ENCODE data around the gene ATP12A.

ATP12A gene

GRCh38 chr13:24680258-24680920, at the start of gene ATP12A:
Gene ATP12A (plus strand): TSS chr13:24680408. CDS start chr13:24680744, 336 bp downstream.
- no peak for DNase-seq

- DNase-seq: no peak
These were observed 49.2 kb upstream of the ATP12A start for GRCh38 chr13:24630851-24631620.

DNA sequence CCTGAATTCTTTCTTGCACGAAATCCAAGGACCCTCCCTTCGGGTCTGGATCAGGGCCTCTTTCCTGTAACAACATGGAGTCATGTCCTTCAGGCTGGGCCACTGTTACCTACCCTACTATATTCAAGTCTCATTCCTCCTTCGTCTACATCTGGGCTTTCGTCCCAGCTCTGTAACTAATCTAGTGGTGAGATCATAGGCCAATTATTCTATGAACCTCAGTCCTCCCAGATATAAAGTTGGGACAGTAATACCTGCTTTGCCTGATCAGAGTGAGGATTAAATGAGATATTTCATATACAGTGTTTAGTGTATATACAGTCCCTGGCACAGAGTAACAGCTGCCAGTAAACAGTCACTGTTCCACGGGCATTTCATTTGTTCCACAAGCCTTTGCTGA, 48.3 kb upstream of the ATP12A start:
- no peak for DNase-seq

- DNase-seq: no peak
These were observed 47.7 kb upstream of the ATP12A start for GRCh38 chr13:24632382-24633121.

GRCh38 chr13:24636776-24637175, 43.4 kb upstream of the ATP12A start:
- DNase-seq: no peak

GRCh38 chr13:24638096-24638495, 42.1 kb upstream of the ATP12A start:
- no peak for DNase-seq

- no peak for DNase-seq
These were observed 39.5 kb upstream of the ATP12A start for GRCh38 chr13:24640752-24641151.

DNA sequence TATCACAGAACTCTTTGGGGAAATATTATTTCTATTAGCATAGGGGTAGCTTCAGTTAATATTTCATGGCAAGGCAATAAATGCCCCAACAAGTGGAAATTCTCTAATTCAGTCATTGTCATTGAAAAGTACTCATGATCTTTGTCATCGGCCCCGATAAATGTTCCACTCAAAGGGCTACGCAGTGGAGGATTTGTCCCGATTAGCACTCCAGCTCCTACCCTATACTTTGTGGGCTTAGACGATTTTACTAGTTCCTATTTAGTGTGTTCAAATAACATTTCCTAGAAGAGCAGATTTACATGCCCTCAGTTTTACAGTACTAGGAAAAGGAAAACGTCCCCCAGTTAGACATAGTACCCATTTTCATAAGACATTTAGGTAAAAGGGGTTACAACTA, 38.0 kb upstream of the ATP12A start:
- no peak for DNase-seq

- DNase-seq: no peak
These were observed 36.2 kb upstream of the ATP12A start for GRCh38 chr13:24644036-24644435.

DNA sequence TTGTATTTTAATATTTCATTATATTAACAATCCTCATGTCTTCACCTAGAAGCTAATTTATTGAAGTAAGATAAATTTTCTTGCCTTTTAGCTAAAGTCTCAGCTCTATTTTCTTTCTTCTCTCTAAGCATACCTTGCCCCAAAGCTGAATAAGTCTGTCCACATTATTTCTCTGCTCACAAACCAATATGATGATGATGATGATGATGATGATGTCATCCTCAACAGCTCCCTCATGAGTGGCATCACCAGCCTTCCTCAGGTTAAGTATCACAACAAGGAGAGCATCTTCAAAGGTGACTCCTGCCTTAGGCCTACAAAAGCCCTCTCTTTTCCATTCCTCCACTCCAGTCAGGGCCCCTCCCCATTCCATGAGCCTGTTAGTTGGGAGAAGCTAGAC, 31.9 kb upstream of the ATP12A start:
- DNase-seq: no peak

GRCh38 chr13:24648983-24649687, 31.1 kb upstream of the ATP12A start:
- DNase-seq: no peak

DNA sequence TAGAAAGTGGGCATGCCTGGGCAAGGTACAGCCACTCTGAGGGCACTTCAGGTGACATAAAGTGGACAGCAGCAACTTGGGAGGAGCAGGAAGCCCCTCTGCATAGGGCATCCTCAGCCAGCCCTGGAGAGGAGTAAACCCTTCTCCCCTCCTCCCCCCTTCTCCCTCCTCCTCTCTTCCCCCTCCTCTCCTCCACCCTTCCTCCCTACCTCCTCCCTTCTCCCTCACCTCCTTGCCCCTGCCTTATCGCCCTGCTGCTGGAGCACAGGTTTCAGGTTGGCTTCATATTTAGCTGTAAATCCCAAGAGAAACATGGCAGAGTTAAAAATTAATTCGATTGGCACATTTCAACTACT, 30.5 kb upstream of the ATP12A start:
- DNase-seq: no peak

- no peak for DNase-seq
These were observed 30.0 kb upstream of the ATP12A start for GRCh38 chr13:24650161-24650560.

- no peak for DNase-seq
These were observed 28.4 kb upstream of the ATP12A start for GRCh38 chr13:24651718-24652345.

DNA sequence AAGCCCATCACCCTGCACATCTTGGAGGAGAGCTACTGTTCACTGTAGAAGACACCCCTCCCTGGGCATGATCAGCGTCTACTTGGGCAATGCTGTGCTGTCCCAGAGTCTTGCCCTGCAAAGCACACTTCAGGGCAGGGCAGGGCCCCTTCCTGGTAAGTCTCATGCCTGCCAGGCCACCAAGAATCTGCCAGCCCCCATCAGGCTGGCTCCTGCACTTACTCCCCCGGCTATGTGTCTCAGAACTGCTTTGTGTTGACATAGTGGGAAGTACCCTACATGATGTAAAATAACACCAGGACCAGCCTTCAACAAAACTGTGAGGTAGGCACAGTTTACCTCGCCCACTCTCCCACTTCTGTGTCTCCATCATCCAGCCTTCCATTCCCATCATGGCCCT, 27.8 kb upstream of the ATP12A start:
- no peak for DNase-seq

- DNase-seq: no peak
These were observed 25.5 kb upstream of the ATP12A start for GRCh38 chr13:24654741-24655140.

DNA sequence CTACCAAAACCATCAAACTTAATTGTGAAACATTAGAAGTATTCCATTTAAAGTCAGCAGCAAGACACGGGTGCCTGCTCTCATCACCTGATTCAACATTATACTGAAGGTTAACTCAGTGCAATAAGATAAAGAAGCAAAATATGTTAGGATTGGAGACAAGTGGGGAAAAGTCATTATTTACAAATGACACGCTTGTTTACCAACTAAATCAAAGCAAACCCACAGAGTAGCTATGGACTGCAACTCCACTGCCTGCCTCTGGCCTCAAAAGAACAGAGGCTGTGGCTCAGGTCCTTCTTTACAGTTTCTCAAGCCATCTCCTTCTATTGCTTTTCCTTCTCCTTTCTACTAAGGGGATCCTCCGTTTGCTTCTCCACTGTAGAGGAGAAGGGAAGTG, 21.0 kb upstream of the ATP12A start:
- DNase-seq: no peak

GRCh38 chr13:24660023-24660741, 20.0 kb upstream of the ATP12A start:
- DNase-seq: no peak

- DNase-seq: no peak
These were observed 18.5 kb upstream of the ATP12A start for GRCh38 chr13:24661713-24662112.

- no peak for DNase-seq
These were observed 17.8 kb upstream of the ATP12A start for GRCh38 chr13:24662195-24663088.

GRCh38 chr13:24663089-24663395, 17.2 kb upstream of the ATP12A start:
- DNase-seq: no peak
